LNCaP clone FGC (cell line): ENCODE data around the gene CCDC81.

Source experiments
- DNase-seq: peaks from one replicate; pipeline ENCODE4 v3.0.0-alpha.2; 2011; ENCODE audit warnings: low read depth
- H3K4me3 ChIP-seq: 2 replicates; pipeline ENCODE4 v1.5.1; 2011; ENCODE audit warnings: mild to moderate bottlenecking, low read depth, low read length, control low read depth
- CTCF ChIP-seq: IDR thresholded peaks from 2 replicates; pipeline ENCODE4 v1.5.1; 2012; ENCODE audit warnings: mild to moderate bottlenecking; ENCODE audit not compliant: control insufficient read depth, insufficient read depth; ENCODE audit errors: extremely low read depth

CCDC81 gene

GRCh38 chr11:86458294-86459001 is 83.8 kb downstream of the CCDC81 start:
- no peak for TF ChIP-seq CTCF
- no peak for DNase-seq
- H3K4me3 ChIP-seq = no peak overlapping the region

- TF ChIP-seq CTCF = no peak
- no peak for DNase-seq
Observed at GRCh38 chr11:86459002-86459385, 84.3 kb downstream of the CCDC81 start.

GRCh38 chr11:86459682-86460460 is 85.2 kb downstream of the CCDC81 start:
- no peak for TF ChIP-seq CTCF
- DNase-seq = peak; percentile 3
- H3K4me3 ChIP-seq = no peak overlapping the region

More at GRCh38 chr11:86459002-86459385, 84.3 kb downstream of the CCDC81 start:
- H3K4me3 ChIP-seq = no peak overlapping the region

- no peak overlapping the region for H3K4me3 ChIP-seq
- no peak for TF ChIP-seq CTCF
- DNase-seq = no peak
Observed at GRCh38 chr11:86460461-86461385, 86.0 kb downstream of the CCDC81 start.

- no peak overlapping the region for H3K4me3 ChIP-seq
- no peak for DNase-seq
- no peak for TF ChIP-seq CTCF
Observed at GRCh38 chr11:86461892-86462291, 87.2 kb downstream of the CCDC81 start.

- TF ChIP-seq CTCF = no peak
- no peak overlapping the region for H3K4me3 ChIP-seq
- DNase-seq = no peak
Observed at GRCh38 chr11:86463120-86463519, 88.4 kb downstream of the CCDC81 start.
